ENCODE results near the gene NME9.

The NME9 gene

GRCh38 chr3:138307899-138308298, 21.8 kb downstream of the NME9 start:
- ChIA-PET POLR2A (no interaction called here), CTCF (interaction anchor here (0.7 to 1.2 kb wide), 2 partner anchors 10 to 109 kb away, joined by 3 to 5 read pairs; no protein-coding TSS in a partner anchor)
- no peak overlapping the region for H3K4me3 ChIP-seq (ENCODE audit: low read depth, low read length)
- no peaks in the 10 kb centered on the region for H3K9me3 ChIP-seq (ENCODE audit: control insufficient read depth, insufficient read depth, low read depth, low read length)
- no peaks in the 10 kb centered on the region for H3K36me3 ChIP-seq (ENCODE audit: control insufficient read depth in 2 of 2, insufficient read depth in 1 of 2, low read length in 2 of 2)
- H3K27ac ChIP-seq (ENCODE audit: extremely low read depth, low read depth, low read length), result no peak overlapping the region
- no peak for TF ChIP-seq RBAK (tag by site-specific recombination; IDR thresholded peaks at IDR 0.05)
- TF ChIP-seq ZNF394 (tag by site-specific recombination; IDR thresholded peaks at IDR 0.05; ENCODE audit: borderline replicate concordance), result no peak
- TF ChIP-seq SCRT2 (tag by site-specific recombination; IDR thresholded peaks at IDR 0.05), result 0 out of 2 replicates have a peak, but pooled peaks have one; percentile 24
- no peak for TF ChIP-seq ZSCAN30 (tag by site-specific recombination; IDR thresholded peaks at IDR 0.05)
- TF ChIP-seq, protein P1, sequence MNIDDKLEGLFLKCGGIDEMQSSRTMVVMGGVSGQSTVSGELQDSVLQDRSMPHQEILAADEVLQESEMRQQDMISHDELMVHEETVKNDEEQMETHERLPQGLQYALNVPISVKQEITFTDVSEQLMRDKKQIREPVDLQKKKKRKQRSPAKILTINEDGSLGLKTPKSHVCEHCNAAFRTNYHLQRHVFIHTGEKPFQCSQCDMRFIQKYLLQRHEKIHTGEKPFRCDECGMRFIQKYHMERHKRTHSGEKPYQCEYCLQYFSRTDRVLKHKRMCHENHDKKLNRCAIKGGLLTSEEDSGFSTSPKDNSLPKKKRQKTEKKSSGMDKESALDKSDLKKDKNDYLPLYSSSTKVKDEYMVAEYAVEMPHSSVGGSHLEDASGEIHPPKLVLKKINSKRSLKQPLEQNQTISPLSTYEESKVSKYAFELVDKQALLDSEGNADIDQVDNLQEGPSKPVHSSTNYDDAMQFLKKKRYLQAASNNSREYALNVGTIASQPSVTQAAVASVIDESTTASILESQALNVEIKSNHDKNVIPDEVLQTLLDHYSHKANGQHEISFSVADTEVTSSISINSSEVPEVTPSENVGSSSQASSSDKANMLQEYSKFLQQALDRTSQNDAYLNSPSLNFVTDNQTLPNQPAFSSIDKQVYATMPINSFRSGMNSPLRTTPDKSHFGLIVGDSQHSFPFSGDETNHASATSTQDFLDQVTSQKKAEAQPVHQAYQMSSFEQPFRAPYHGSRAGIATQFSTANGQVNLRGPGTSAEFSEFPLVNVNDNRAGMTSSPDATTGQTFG (tag by site-specific recombination; IDR thresholded peaks at IDR 0.05; ENCODE audit: borderline replicate concordance), result no peak
- no peak for TF ChIP-seq ZNF530 (tag by site-specific recombination; IDR thresholded peaks at IDR 0.05; ENCODE audit: low read depth)
- H3K4me1 ChIP-seq (ENCODE audit: control insufficient read depth, insufficient read depth, low read length), result no peaks in the 10 kb centered on the region

DNA sequence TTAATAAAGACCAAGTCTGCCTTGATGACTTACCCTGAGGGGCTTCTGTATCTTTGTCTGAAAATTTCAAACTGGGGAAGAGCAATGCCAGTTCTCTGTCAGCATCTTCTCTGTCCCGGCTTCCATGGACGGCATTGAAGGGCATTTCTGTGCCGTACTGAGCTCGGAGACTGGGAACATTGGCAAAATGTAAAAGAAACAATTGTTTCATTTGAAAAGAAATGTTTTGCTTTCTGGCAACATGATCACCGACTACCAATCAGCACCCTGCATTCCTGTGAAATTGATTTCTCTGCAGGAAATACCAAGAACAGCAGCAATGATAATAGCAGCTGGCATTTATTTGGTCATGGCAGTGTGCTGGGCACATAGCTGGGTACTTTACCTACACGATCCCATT, 26.2 kb downstream of the NME9 start:
- H3K27ac ChIP-seq (ENCODE audit: extremely low read depth, low read depth, low read length), result no peak overlapping the region
- ChIA-PET CTCF (no interaction called here), POLR2A (no interaction called here)
- no peaks in the 10 kb centered on the region for H3K9me3 ChIP-seq (ENCODE audit: control insufficient read depth, insufficient read depth, low read depth, low read length)
- H3K36me3 ChIP-seq (ENCODE audit: control insufficient read depth in 2 of 2, insufficient read depth in 1 of 2, low read length in 2 of 2), result peaks cover 0 to 8% of the 10 kb centered on the region in 2 experiments; a peak in 1 of 3 replicates
- H3K4me3 ChIP-seq (ENCODE audit: low read depth, low read length), result no peak overlapping the region
- no peaks in the 10 kb centered on the region for H3K4me1 ChIP-seq (ENCODE audit: control insufficient read depth, insufficient read depth, low read length)
- TF ChIP-seq ZNF48 (tag by site-specific recombination; IDR thresholded peaks at IDR 0.05), result no peak
- no peak for TF ChIP-seq ZFP69B (tag by site-specific recombination; IDR thresholded peaks at IDR 0.05)
- TF ChIP-seq, protein P2, sequence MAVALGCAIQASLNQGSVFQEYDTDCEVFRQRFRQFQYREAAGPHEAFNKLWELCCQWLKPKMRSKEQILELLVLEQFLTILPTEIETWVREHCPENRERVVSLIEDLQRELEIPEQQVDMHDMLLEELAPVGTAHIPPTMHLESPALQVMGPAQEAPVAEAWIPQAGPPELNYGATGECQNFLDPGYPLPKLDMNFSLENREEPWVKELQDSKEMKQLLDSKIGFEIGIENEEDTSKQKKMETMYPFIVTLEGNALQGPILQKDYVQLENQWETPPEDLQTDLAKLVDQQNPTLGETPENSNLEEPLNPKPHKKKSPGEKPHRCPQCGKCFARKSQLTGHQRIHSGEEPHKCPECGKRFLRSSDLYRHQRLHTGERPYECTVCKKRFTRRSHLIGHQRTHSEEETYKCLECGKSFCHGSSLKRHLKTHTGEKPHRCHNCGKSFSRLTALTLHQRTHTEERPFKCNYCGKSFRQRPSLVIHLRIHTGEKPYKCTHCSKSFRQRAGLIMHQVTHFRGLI (tag by site-specific recombination; IDR thresholded peaks at IDR 0.05), result no peak

DNA sequence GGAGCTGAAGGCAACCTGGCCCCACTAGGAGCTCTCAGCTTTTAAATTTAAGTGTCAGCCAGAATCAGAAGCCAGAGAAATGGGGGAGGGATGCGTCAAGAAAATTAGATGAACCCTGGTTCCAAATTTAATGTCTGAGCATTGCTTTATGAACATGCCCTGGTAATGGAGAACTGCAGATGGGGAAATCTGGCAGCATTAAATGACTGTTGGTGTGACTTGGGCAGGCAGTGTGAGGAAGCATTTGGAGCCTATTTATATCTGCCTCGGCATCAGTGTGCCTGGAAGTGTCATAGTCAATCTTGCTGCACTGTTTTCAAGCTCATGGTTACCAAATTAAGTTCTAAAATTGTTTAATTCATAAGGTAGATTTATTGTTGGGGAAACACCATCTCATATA, 29.0 kb downstream of the NME9 start:
- peaks cover 0 to 27% of the 10 kb centered on the region in 2 experiments; a peak in 1 of 3 replicates for H3K36me3 ChIP-seq (ENCODE audit: control insufficient read depth in 2 of 2, insufficient read depth in 1 of 2, low read length in 2 of 2)
- ChIA-PET POLR2A (no interaction called here), CTCF (no interaction called here)
- no peaks in the 10 kb centered on the region for H3K4me1 ChIP-seq (ENCODE audit: control insufficient read depth, insufficient read depth, low read length)
- H3K27ac ChIP-seq (ENCODE audit: extremely low read depth, low read depth, low read length), result no peak overlapping the region
- no peak overlapping the region for H3K4me3 ChIP-seq (ENCODE audit: low read depth, low read length)
- H3K9me3 ChIP-seq (ENCODE audit: control insufficient read depth, insufficient read depth, low read depth, low read length), result no peaks in the 10 kb centered on the region
- TF ChIP-seq BCL11B (tag by site-specific recombination; IDR thresholded peaks at IDR 0.05; ENCODE audit: low read depth) (no peak), KLF10 (tag by site-specific recombination; IDR thresholded peaks at IDR 0.05) (no peak), ZNF18 (tag by site-specific recombination; IDR thresholded peaks at IDR 0.05) (no peak), ZNF777 (tag by site-specific recombination; IDR thresholded peaks at IDR 0.05; ENCODE audit: borderline replicate concordance) (no peak), ZNF529 (tag by site-specific recombination; IDR thresholded peaks at IDR 0.05; ENCODE audit: insufficient replicate concordance) (no peak), MZF1 (tag by site-specific recombination; IDR thresholded peaks at IDR 0.05; ENCODE audit: borderline replicate concordance) (no peak), ZNF501 (tag by site-specific recombination; IDR thresholded peaks at IDR 0.05) (no peak), ZNF510 (tag by site-specific recombination; IDR thresholded peaks at IDR 0.05; ENCODE audit: insufficient replicate concordance) (no peak), ZFP3 (tag by site-specific recombination; IDR thresholded peaks at IDR 0.05; ENCODE audit: low read depth) (no peak)
- TF ChIP-seq, protein P3, sequence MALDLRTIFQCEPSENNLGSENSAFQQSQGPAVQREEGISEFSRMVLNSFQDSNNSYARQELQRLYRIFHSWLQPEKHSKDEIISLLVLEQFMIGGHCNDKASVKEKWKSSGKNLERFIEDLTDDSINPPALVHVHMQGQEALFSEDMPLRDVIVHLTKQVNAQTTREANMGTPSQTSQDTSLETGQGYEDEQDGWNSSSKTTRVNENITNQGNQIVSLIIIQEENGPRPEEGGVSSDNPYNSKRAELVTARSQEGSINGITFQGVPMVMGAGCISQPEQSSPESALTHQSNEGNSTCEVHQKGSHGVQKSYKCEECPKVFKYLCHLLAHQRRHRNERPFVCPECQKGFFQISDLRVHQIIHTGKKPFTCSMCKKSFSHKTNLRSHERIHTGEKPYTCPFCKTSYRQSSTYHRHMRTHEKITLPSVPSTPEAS (tag by site-specific recombination; IDR thresholded peaks at IDR 0.05), result no peak
- TF ChIP-seq, protein P4, sequence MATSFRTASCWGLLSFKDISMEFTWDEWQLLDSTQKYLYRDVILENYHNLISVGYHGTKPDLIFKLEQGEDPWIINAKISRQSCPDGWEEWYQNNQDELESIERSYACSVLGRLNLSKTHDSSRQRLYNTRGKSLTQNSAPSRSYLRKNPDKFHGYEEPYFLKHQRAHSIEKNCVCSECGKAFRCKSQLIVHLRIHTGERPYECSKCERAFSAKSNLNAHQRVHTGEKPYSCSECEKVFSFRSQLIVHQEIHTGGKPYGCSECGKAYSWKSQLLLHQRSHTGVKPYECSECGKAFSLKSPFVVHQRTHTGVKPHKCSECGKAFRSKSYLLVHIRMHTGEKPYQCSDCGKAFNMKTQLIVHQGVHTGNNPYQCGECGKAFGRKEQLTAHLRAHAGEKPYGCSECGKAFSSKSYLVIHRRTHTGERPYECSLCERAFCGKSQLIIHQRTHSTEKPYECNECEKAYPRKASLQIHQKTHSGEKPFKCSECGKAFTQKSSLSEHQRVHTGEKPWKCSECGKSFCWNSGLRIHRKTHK (tag by site-specific recombination; IDR thresholded peaks at IDR 0.05), result no peak
- TF ChIP-seq, protein P1 (tag by site-specific recombination; IDR thresholded peaks at IDR 0.05; ENCODE audit: borderline replicate concordance), result no peak
